GM19455 (cell line): Measurements from ENCODE around the gene OLFML3.

Experiments
- ATAC-seq: cut with Tn5 transposase; IDR thresholded peaks from one replicate; pipeline ENCODE4 v1.9.1; 2021; ENCODE audit not compliant: unreplicated experiment

Gene OLFML3

DNA sequence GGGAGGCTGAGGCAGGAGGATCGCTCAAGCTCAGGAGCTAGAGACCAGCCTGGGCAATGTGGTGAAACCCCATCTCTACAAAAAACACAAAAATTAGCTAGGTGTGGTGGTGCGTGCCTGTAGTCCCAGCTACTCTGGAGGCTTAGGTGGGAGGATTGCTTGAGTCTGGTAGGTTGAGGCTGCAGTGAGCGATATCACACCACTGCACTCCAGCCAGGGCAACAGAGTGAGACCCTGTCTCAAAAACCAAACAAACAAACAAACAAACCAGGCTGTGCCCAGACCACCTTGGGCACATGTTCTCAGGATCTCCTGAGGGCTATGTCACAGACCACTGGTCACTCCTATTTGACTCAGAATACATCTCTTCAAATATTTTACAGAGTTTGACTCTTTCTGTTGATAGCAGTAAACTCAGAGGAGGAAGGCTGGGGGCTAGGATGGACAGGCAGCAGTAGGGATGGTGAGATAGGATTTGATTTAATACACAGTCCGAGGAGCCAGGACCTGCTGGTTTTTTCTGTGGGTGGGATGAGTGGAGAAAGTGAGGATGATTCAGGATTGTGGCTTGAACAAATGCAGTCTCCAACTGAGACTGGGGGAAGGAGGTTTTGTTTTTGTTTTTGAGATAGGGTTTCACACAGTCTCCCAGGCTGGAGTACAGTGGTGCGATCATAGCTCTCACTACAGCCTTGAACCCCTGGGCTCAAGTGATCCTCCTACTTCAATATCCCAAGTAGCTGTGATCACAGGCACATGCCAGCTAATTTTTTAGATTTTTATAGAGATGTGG, 46.5 kb downstream of the OLFML3 start:
- ATAC-seq: no peak

DNA sequence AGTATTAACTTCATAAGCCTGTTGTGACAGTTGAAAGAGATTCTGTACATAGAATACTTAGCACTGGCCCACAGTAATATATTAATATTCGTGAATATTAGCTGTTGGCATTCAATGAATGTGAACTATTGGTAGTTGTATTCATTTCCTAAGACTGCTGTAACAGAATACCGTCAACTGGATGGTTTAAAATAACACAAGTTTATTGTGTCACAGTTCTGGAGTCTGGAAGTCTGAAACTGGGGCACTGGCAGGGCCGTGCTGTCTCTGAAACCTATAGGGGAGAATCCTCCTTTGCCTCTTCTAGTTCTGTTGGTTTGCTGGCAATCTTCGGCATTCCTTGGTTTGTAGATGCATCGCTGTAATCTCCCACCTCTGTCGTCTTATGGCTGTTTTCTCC, 47.5 kb downstream of the OLFML3 start:
- no peak for ATAC-seq
